Testis (tissue), 3 donors: ENCODE measurements around the gene SMYD3. TPM values are rescaled to one million over a fixed set of nuclear protein-coding genes. Genes with fewer than 3 reads are reported as not detected.

Source experiments
- DNase-seq: peaks from one replicate; pipeline ENCODE4 v3.0.0-alpha.2; 2019
- H3K27ac ChIP-seq, 2 donors: fragments of 200-600 bp; sonication (generic); one replicate each; pipeline ENCODE4 v1.5.1; 2019
- H3K27me3 ChIP-seq: fragments of 200-600 bp; sonication (generic); one replicate; pipeline ENCODE4 v1.5.1; 2019
- H3K36me3 ChIP-seq: fragments of 200-600 bp; sonication (generic); one replicate; pipeline ENCODE4 v1.5.1; 2017; ENCODE audit warnings: low read depth; ENCODE audit errors: missing control alignments
- H3K4me1 ChIP-seq: fragments of 200-600 bp; sonication (generic); one replicate; pipeline ENCODE4 v1.5.1; 2019
- H3K4me3 ChIP-seq, 2 donors: fragments of 200-600 bp; sonication (generic); one replicate each; pipeline ENCODE4 v1.5.1; 2017 to 2019
- H3K9me3 ChIP-seq: fragments of 200-600 bp; sonication (generic); one replicate; pipeline ENCODE4 v1.5.1; 2017
- POLR2A ChIP-seq: fragments of 450-650 bp; IDR thresholded peaks from one replicate; pipeline ENCODE4 v1.6.1; 2017; ENCODE audit warnings: antibody characterized with exemption, mild to moderate bottlenecking, moderate library complexity
- WGBS, 2 donors: methylation state at CpG; one replicate each; pipeline ENCODE4 v1.1.5; 2018; 5-methylcytosine and 5-hydroxymethylcytosine counted together
- intact Hi-C: fragments of 100-400 bp; cut with DNase I; formaldehyde crosslinking; loops from one replicate; pipeline ENCODE4 v1.15.1; 2023; ENCODE audit warnings: low total_unique reads
- polyA plus RNA-seq: library from polyadenylated mRNA; stranded (reverse); fragments of 350-450 nt; fragmentation: Illumina TruSeq; extraction: RNeasy Lipid Tissue Mini Kit (QIAGEN cat#74804); gene quantifications from one replicate; pipeline ENCODE4 v1.2.3, GENCODE V29; 2014; ENCODE audit warnings: low read depth, low replicate concordance; ENCODE audit not compliant: insufficient read depth
- total RNA-seq, 2 donors: library from RNA; depleted of rRNA; stranded (reverse); fragments of >200 nt; gene quantifications; one replicate each; pipeline ENCODE4 v1.2.3, GENCODE V29; 2016
- TF ChIP-seq, protein P1 (sequence below), 3 experiments: fragments of 450-650 bp in 2 of 3; fragments of 200-600 bp in 1 of 3; sonication (generic) in 1 of 3; IDR thresholded peaks; one replicate each; pipeline ENCODE4 v1.5.1; 2016 to 2019; ENCODE audit warnings: antibody characterized with exemption in 3 of 3, mild to moderate bottlenecking in 2 of 3, moderate library complexity in 1 of 3

SMYD3 gene
- total and polyA plus RNA-seq, 3 donors from 2014 or later: 23.0 to 38.8 (median 38.7) TPM

GRCh38 chr1:245898581-245898980 is 608.5 kb downstream of the SMYD3 start:
- H3K27ac ChIP-seq: no peak overlapping the region
- intact Hi-C loops: no loop called here
- no peaks in the 10 kb centered on the region for H3K36me3 ChIP-seq
- H3K4me3 ChIP-seq: no peak overlapping the region
- TF ChIP-seq, protein P1, sequence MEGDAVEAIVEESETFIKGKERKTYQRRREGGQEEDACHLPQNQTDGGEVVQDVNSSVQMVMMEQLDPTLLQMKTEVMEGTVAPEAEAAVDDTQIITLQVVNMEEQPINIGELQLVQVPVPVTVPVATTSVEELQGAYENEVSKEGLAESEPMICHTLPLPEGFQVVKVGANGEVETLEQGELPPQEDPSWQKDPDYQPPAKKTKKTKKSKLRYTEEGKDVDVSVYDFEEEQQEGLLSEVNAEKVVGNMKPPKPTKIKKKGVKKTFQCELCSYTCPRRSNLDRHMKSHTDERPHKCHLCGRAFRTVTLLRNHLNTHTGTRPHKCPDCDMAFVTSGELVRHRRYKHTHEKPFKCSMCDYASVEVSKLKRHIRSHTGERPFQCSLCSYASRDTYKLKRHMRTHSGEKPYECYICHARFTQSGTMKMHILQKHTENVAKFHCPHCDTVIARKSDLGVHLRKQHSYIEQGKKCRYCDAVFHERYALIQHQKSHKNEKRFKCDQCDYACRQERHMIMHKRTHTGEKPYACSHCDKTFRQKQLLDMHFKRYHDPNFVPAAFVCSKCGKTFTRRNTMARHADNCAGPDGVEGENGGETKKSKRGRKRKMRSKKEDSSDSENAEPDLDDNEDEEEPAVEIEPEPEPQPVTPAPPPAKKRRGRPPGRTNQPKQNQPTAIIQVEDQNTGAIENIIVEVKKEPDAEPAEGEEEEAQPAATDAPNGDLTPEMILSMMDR (IDR thresholded peaks at IDR 0.05): no peak
- no peak for TF ChIP-seq POLR2A
- no peak for DNase-seq
- H3K9me3 ChIP-seq: no peaks in the 10 kb centered on the region
- WGBS, 2 donors: 94 to 96% methylated on average over 2 of the region's 2 CpGs
- no peaks in the 10 kb centered on the region for H3K4me1 ChIP-seq
- H3K27me3 ChIP-seq: no peaks in the 10 kb centered on the region

- no peaks in the 10 kb centered on the region for H3K36me3 ChIP-seq
- no peak for TF ChIP-seq POLR2A
- TF ChIP-seq, protein P1 (IDR thresholded peaks at IDR 0.05): no peak
- H3K27me3 ChIP-seq: no peaks in the 10 kb centered on the region
- no peak overlapping the region for H3K27ac ChIP-seq
- WGBS, 2 donors: 97% methylated on average over 3 of the region's 3 CpGs
- no peak for DNase-seq
- intact Hi-C loops: no loop called here
- H3K4me1 ChIP-seq: no peaks in the 10 kb centered on the region
- H3K4me3 ChIP-seq: no peak overlapping the region
- no peaks in the 10 kb centered on the region for H3K9me3 ChIP-seq
These were observed 610.8 kb downstream of the SMYD3 start for GRCh38 chr1:245896258-245896657.

GRCh38 chr1:245895455-245895959 is 611.6 kb downstream of the SMYD3 start:
- H3K4me3 ChIP-seq: no peak overlapping the region
- no peaks in the 10 kb centered on the region for H3K9me3 ChIP-seq
- TF ChIP-seq, protein P1 (IDR thresholded peaks at IDR 0.05): no peak
- no peaks in the 10 kb centered on the region for H3K27me3 ChIP-seq
- intact Hi-C loops: no loop called here
- H3K27ac ChIP-seq: no peak overlapping the region
- WGBS, 2 donors: 69 to 71% methylated on average over 5 of the region's 5 CpGs
- no peaks in the 10 kb centered on the region for H3K36me3 ChIP-seq
- H3K4me1 ChIP-seq: no peaks in the 10 kb centered on the region
- DNase-seq: no peak

DNA sequence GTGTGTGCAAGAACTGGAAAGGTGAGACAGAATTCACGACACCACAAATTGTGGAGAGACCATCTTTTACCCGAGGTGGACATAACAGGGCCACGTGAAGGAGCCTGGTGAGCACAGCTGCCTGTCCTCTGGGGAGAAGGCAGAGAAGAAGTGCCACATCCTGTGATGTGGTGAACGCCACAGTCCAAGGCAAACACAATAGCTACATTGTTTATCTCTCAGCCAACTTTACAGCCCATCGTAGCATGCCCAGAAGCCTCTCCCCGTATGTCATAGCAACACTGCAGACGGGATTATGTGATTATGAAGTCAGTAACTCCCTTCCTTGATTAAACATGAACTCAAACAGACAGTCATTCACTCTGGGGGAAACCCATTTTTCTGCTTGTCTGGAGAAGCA is 612.2 kb downstream of the SMYD3 start:
- Histone ChIP-seq H3K27me3 (no peaks in the 10 kb centered on the region), H3K4me1 (no peaks in the 10 kb centered on the region), H3K9me3 (no peaks in the 10 kb centered on the region), H3K36me3 (no peaks in the 10 kb centered on the region), H3K4me3 (no peak overlapping the region), H3K27ac (no peak overlapping the region)
- TF ChIP-seq, protein P1 (IDR thresholded peaks at IDR 0.05): no peak
- TF ChIP-seq POLR2A: no peak
- DNase-seq: peak; percentile 36
- 64 to 78% methylated on average over 7 of the region's 7 CpGs for whole genome bisulfite sequencing, 2 donors
- intact Hi-C loops: no loop called here

- no peak for DNase-seq
- H3K4me1 ChIP-seq: no peaks in the 10 kb centered on the region
- H3K36me3 ChIP-seq: no peaks in the 10 kb centered on the region
- H3K27ac ChIP-seq: no peak overlapping the region
- TF ChIP-seq POLR2A: no peak
- TF ChIP-seq, protein P1 (IDR thresholded peaks at IDR 0.05): no peak
- WGBS, 2 donors: 86% methylated on average over 1 of the region's 1 CpG
- H3K9me3 ChIP-seq: no peaks in the 10 kb centered on the region
- no peaks in the 10 kb centered on the region for H3K27me3 ChIP-seq
- intact Hi-C loops: no loop called here
- H3K4me3 ChIP-seq: no peak overlapping the region
These were observed 614.1 kb downstream of the SMYD3 start for GRCh38 chr1:245893025-245893424.
